ENCODE measurements around the gene PDP2. TPM values are rescaled to one million over a fixed set of nuclear protein-coding genes. Genes with fewer than 3 reads are reported as not detected.

PDP2 gene
- total RNA-seq, 1 experiment from 2014 or later: 23.1 TPM

DNA sequence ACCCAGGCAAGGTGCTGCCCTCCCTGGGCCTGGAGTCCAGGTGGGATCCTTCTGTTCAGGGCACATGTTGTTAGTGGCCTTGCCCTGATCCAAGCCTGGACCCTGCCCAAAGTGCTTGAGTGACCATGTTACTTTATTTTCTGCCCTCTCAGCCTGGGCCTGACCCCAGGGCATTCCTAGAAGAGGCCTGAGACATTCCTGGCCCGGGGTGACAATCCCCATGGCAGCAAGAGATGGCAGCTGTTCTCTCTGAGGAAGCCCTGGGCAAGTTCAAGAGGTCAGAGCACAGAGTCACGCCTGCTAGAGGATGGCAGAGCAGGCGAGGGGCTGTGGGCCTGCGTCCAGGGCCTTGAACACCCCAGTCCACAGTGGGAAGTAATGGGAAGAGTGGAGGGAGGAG, 33.4 kb downstream of the PDP2 start:
- Histone ChIP-seq H3K14ac (ENCODE audit: insufficient read depth, low read length) (no peak overlapping the region), H4K20me1 (ENCODE audit: control insufficient read depth, insufficient read depth, insufficient read length) (no peaks in the 10 kb centered on the region), H2BK12ac (ENCODE audit: insufficient read length, low read depth, low read length) (no peak overlapping the region), H4K91ac (ENCODE audit: insufficient read length, low read depth, low read length) (no peak overlapping the region), H3K18ac (ENCODE audit: insufficient read length, low read depth, low read length) (no peak overlapping the region), H3K79me1 (ENCODE audit: insufficient read depth, low read depth, low read length, poor library complexity, severe bottlenecking) (no peaks in the 10 kb centered on the region), H3K9me3 (ENCODE audit: control insufficient read depth, low read depth, low read length) (no peaks in the 10 kb centered on the region), H3K23me2 (ENCODE audit: insufficient read length, low read depth, low read length, poor library complexity, severe bottlenecking) (no peaks in the 10 kb centered on the region), H3K27ac (ENCODE audit: insufficient read length, low read depth, low read length) (no peak overlapping the region), H2BK15ac (ENCODE audit: low read depth, low read length) (no peak overlapping the region), H2BK5ac (ENCODE audit: insufficient read length, low read length) (no peak overlapping the region), H4K5ac (ENCODE audit: insufficient read length, low read depth, low read length) (no peak overlapping the region), H3K23ac (ENCODE audit: insufficient read length, low read depth, low read length) (no peak overlapping the region), H4K8ac (replicated peaks; ENCODE audit: insufficient read length, low read depth, low read length) (no peak overlapping the region), H3K4me2 (ENCODE audit: insufficient read depth, insufficient read length, low read length) (no peak overlapping the region), H3K9ac (ENCODE audit: extremely low read depth, insufficient read length, low read length) (no peak overlapping the region), H3K56ac (ENCODE audit: insufficient read length, low read depth, low read length) (no peak overlapping the region), H3K4me1 (ENCODE audit: insufficient read depth, low read length) (no peaks in the 10 kb centered on the region), H2AFZ (ENCODE audit: low read length) (no peak overlapping the region), H3T11ph (ENCODE audit: low read length) (no peak overlapping the region), H3K79me2 (ENCODE audit: insufficient read depth, low read length) (no peaks in the 10 kb centered on the region), H2BK20ac (ENCODE audit: low read depth, low read length, poor library complexity, severe bottlenecking) (no peak overlapping the region), H2BK120ac (ENCODE audit: low read depth, low read length, poor library complexity, severe bottlenecking) (no peak overlapping the region), H2AK5ac (ENCODE audit: insufficient read length, low read length) (no peak overlapping the region), H3K27me3 (ENCODE audit: insufficient read depth, low read length) (no peaks in the 10 kb centered on the region), H3K4ac (ENCODE audit: low read depth, low read length) (no peak overlapping the region)
- H3K4me3 Mint-ChIP-seq: no peak overlapping the region
- peaks cover 0 to 5% of the 10 kb centered on the region in 2 experiments; a peak in 2 of 4 replicates for H3K4me1 Mint-ChIP-seq
- H3K27me3 Mint-ChIP-seq (ENCODE audit: low read depth): peaks cover 33% of the 10 kb centered on the region
- no peak for DNase-seq
- H3K9me3 Mint-ChIP-seq: no peaks in the 10 kb centered on the region
- no peaks in the 10 kb centered on the region; a peak in 1 of 7 replicates for H3K36me3 Mint-ChIP-seq (ENCODE audit: insufficient read depth in 1 of 3, low read depth in 3 of 3)
- no CpG with 5 or more reads among the region's 4 CpGs for WGBS (ENCODE audit: extremely low coverage, insufficient read length, low lambda C conversion rate)
- H3K27ac Mint-ChIP-seq: no peak overlapping the region
- TF ChIP-seq, protein P1, sequence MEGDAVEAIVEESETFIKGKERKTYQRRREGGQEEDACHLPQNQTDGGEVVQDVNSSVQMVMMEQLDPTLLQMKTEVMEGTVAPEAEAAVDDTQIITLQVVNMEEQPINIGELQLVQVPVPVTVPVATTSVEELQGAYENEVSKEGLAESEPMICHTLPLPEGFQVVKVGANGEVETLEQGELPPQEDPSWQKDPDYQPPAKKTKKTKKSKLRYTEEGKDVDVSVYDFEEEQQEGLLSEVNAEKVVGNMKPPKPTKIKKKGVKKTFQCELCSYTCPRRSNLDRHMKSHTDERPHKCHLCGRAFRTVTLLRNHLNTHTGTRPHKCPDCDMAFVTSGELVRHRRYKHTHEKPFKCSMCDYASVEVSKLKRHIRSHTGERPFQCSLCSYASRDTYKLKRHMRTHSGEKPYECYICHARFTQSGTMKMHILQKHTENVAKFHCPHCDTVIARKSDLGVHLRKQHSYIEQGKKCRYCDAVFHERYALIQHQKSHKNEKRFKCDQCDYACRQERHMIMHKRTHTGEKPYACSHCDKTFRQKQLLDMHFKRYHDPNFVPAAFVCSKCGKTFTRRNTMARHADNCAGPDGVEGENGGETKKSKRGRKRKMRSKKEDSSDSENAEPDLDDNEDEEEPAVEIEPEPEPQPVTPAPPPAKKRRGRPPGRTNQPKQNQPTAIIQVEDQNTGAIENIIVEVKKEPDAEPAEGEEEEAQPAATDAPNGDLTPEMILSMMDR (conservative IDR thresholded peaks at IDR 0.05): no peak
